IPS DF 6.9 (cell line): ENCODE data around the gene GATD1.
"Not testable (repeated sequence)": the region's sequence is repeated elsewhere in the genome, so short reads cannot be mapped to it uniquely, and the experiment has no call there.

Source experiments
- DNase-seq: peaks from one replicate; pipeline ENCODE4 v3.0.0-alpha.2; 2013; ENCODE audit warnings: low read depth, low spot score
- H3K27ac ChIP-seq: one replicate; pipeline ENCODE4 v1.5.1; 2013; ENCODE audit warnings: low read length, control low read depth
- H3K27me3 ChIP-seq: 2 replicates; pipeline ENCODE4 v1.6.1; 2013; ENCODE audit warnings: mild to moderate bottlenecking, low read length; ENCODE audit not compliant: control insufficient read depth, insufficient read depth
- H3K36me3 ChIP-seq: 2 replicates; pipeline ENCODE4 v1.6.1; 2013; ENCODE audit warnings: low read length; ENCODE audit not compliant: control insufficient read depth, insufficient read depth
- H3K4me1 ChIP-seq: 2 replicates; pipeline ENCODE4 v1.6.1; 2013; ENCODE audit warnings: low read length; ENCODE audit not compliant: control insufficient read depth, insufficient read depth
- H3K4me3 ChIP-seq: 2 replicates; pipeline ENCODE4 v1.5.1; 2013; ENCODE audit warnings: mild to moderate bottlenecking, low read length
- H3K9me3 ChIP-seq: 2 replicates; pipeline ENCODE4 v1.6.1; 2013; ENCODE audit warnings: low read length, inconsistent platforms; ENCODE audit not compliant: control insufficient read depth, insufficient read depth
- WGBS: extraction: QIAGEN DNeasy Blood & Tissue Kit; methylation state at CpG from one replicate; pipeline ENCODE4 v1.1.7; 2013; ENCODE audit warnings: mixed read lengths, missing lambda C conversion rate; ENCODE audit not compliant: insufficient read length, insufficient coverage; 5-methylcytosine and 5-hydroxymethylcytosine counted together

Gene GATD1

GRCh38 chr11:749731-750130, 27.6 kb downstream of the GATD1 start:
- H3K36me3 ChIP-seq, result no peaks in the 10 kb centered on the region
- no CpG with 5 or more reads among the region's 2 CpGs for WGBS
- H3K27me3 ChIP-seq, result no peaks in the 10 kb centered on the region
- H3K9me3 ChIP-seq, result no peaks in the 10 kb centered on the region
- no peak overlapping the region for H3K4me3 ChIP-seq
- no peak for DNase-seq
- H3K27ac ChIP-seq, result no peak overlapping the region
- peaks cover 1% of the 10 kb centered on the region; the same call in 1 of the 2 replicates for H3K4me1 ChIP-seq

GRCh38 chr11:748007-748359, 29.3 kb downstream of the GATD1 start:
- Histone ChIP-seq H3K27ac (no peak overlapping the region), H3K9me3 (no peaks in the 10 kb centered on the region), H3K4me3 (peak overlapping the region; percentile 64), H3K27me3 (no peaks in the 10 kb centered on the region), H3K4me1 (peaks cover 1% of the 10 kb centered on the region; the same call in 1 of the 2 replicates), H3K36me3 (no peaks in the 10 kb centered on the region)
- no peak for DNase-seq
- no CpG with 5 or more reads among the region's 18 CpGs for WGBS

GRCh38 chr11:747158-748006, 29.9 kb downstream of the GATD1 start, which contains the start of gene TALDO1:
TALDO1 (plus strand) TSS chr11:747464; CDS start chr11:747482, 18 bp downstream.
- Histone ChIP-seq H3K9me3 (no peaks in the 10 kb centered on the region), H3K36me3 (no peaks in the 10 kb centered on the region), H3K4me1 (peaks cover 1% of the 10 kb centered on the region; the same call in 1 of the 2 replicates), H3K4me3 (peak within 1 kb of the TSS; percentile 64), H3K27me3 (no peaks in the 10 kb centered on the region), H3K27ac (no peak within 1 kb of the TSS)
- no CpG with 5 or more reads among the region's 112 CpGs for WGBS
- no peak for DNase-seq

GRCh38 chr11:746289-747157, 30.8 kb downstream of the GATD1 start:
- H3K36me3 ChIP-seq, result no peaks in the 10 kb centered on the region

GRCh38 chr11:745428-745827, 31.9 kb downstream of the GATD1 start:
- H3K4me1 ChIP-seq, result peaks cover 1% of the 10 kb centered on the region; the same call in 1 of the 2 replicates
- no peak overlapping the region for H3K27ac ChIP-seq
- H3K36me3 ChIP-seq, result no peaks in the 10 kb centered on the region
- H3K27me3 ChIP-seq, result no peaks in the 10 kb centered on the region
- no CpG with 5 or more reads among the region's 1 CpG for WGBS
- no peak for DNase-seq
- H3K4me3 ChIP-seq, result no peak overlapping the region
- H3K9me3 ChIP-seq, result no peaks in the 10 kb centered on the region

More at GRCh38 chr11:746289-747157, 30.8 kb downstream of the GATD1 start:
- no peaks in the 10 kb centered on the region for H3K9me3 ChIP-seq
- no CpG with 5 or more reads among the region's 46 CpGs for WGBS
- H3K4me3 ChIP-seq, result peak overlapping the region; percentile 64; the same call in 1 of the 2 replicates
- H3K4me1 ChIP-seq, result peaks cover 1% of the 10 kb centered on the region; the same call in 1 of the 2 replicates
- DNase-seq, result no peak
- no peaks in the 10 kb centered on the region for H3K27me3 ChIP-seq
- H3K27ac ChIP-seq, result no peak overlapping the region

GRCh38 chr11:742571-743201, 34.6 kb downstream of the GATD1 start:
- H3K9me3 ChIP-seq, result no peaks in the 10 kb centered on the region
- H3K4me3 ChIP-seq, result no peak overlapping the region
- no peaks in the 10 kb centered on the region for H3K36me3 ChIP-seq
- no peaks in the 10 kb centered on the region for H3K27me3 ChIP-seq
- WGBS, result no CpG with 5 or more reads among the region's 4 CpGs
- DNase-seq, result no peak
- no peak overlapping the region for H3K27ac ChIP-seq
- no peaks in the 10 kb centered on the region for H3K4me1 ChIP-seq

- H3K4me1 ChIP-seq, result peaks cover 2% of the 10 kb centered on the region; the same call in 1 of the 2 replicates
- no peaks in the 10 kb centered on the region for H3K27me3 ChIP-seq
- DNase-seq, result no peak
- no peak overlapping the region for H3K27ac ChIP-seq
- no peaks in the 10 kb centered on the region for H3K9me3 ChIP-seq
- no CpG with 5 or more reads among the region's 3 CpGs for WGBS
- H3K36me3 ChIP-seq, result no peaks in the 10 kb centered on the region
- H3K4me3 ChIP-seq, result no peak overlapping the region
Measured at GRCh38 chr11:742156-742546, 35.1 kb downstream of the GATD1 start.

- H3K27me3 ChIP-seq, DNase-seq, H3K27ac ChIP-seq, H3K36me3 ChIP-seq, H3K9me3 ChIP-seq, H3K4me1 ChIP-seq, H3K4me3 ChIP-seq: not testable (repeated sequence)
- no CpG with 5 or more reads among the region's 10 CpGs for WGBS
Measured at GRCh38 chr11:737899-738298, 39.4 kb downstream of the GATD1 start.

GRCh38 chr11:737366-737765, 39.9 kb downstream of the GATD1 start:
- H3K4me3 ChIP-seq, result no peak overlapping the region
- H3K27ac ChIP-seq, result no peak overlapping the region
- H3K27me3 ChIP-seq, result no peaks in the 10 kb centered on the region
- no peaks in the 10 kb centered on the region for H3K9me3 ChIP-seq
- no peak for DNase-seq
- no CpG with 5 or more reads among the region's 11 CpGs for WGBS
- H3K36me3 ChIP-seq, result no peaks in the 10 kb centered on the region
- peaks cover 2% of the 10 kb centered on the region; the same call in 1 of the 2 replicates for H3K4me1 ChIP-seq

- not testable (repeated sequence) for H3K9me3 ChIP-seq, H3K27me3 ChIP-seq, H3K4me3 ChIP-seq, H3K27ac ChIP-seq, H3K4me1 ChIP-seq, H3K36me3 ChIP-seq, DNase-seq
- no CpG with 5 or more reads among the region's 26 CpGs for WGBS
Measured at GRCh38 chr11:734541-734940, 42.7 kb downstream of the GATD1 start.
